Lower lobe of right lung (tissue), 2 donors: ENCODE measurements around the gene ATP2A1. TPM values are rescaled to one million over a fixed set of nuclear protein-coding genes. Genes with fewer than 3 reads are reported as not detected.
"Not testable (repeated sequence)": the region's sequence is repeated elsewhere in the genome, so short reads cannot be mapped to it uniquely, and the experiment has no call there.

Experiments
- ATAC-seq, 2 donors: fragments of 200-7000 bp; cut with Tn5 transposase; one replicate each; pipeline ENCODE4 v1.9.1; 2020 to 2022; ENCODE audit warnings: mild to moderate bottlenecking in 2 of 2, moderate library complexity in 2 of 2
- DNase-seq: peaks from one replicate; pipeline ENCODE4 v3.0.0-alpha.2; 2020
- H3K27ac ChIP-seq: fragments of 200-600 bp; one replicate; pipeline ENCODE4 v1.8.0; 2022
- H3K27me3 ChIP-seq: fragments of 200-600 bp; one replicate; pipeline ENCODE4 v1.8.0; 2022; ENCODE audit warnings: low read depth
- H3K36me3 ChIP-seq: fragments of 200-600 bp; one replicate; pipeline ENCODE4 v1.8.0; 2022; ENCODE audit warnings: mild to moderate bottlenecking
- H3K4me1 ChIP-seq: fragments of 200-600 bp; one replicate; pipeline ENCODE4 v1.8.0; 2022
- H3K4me3 ChIP-seq: fragments of 200-600 bp; one replicate; pipeline ENCODE4 v1.8.0; 2022; ENCODE audit warnings: mild to moderate bottlenecking
- H3K9me3 ChIP-seq: fragments of 200-600 bp; one replicate; pipeline ENCODE4 v1.8.0; 2022
- CTCF ChIP-seq: fragments of 200-600 bp; IDR thresholded peaks from one replicate; pipeline ENCODE4 v1.8.0; 2022; ENCODE audit warnings: antibody characterized with exemption, mild to moderate bottlenecking
- intact Hi-C: fragments of 100-400 bp; cut with DNase I; formaldehyde crosslinking; loops from one replicate; pipeline ENCODE4 v1.11.0; 2022
- total RNA-seq: library from RNA; stranded (reverse); fragmentation: NEBNext Ultra II Directional; extraction: Animal tissue kit (Norgen Biotek cat#: 25700); gene quantifications from one replicate; pipeline ENCODE4 v1.2.1, GENCODE V29; 2021
- donor health status: DM: no; HTN: yes; CAD: no; lungs with severe emphysema.

The ATP2A1 gene
- total RNA-seq, 1 donor from 2014 or later: 0.38 TPM

- DNase-seq (no peak), ATAC-seq (no peak)
- peaks cover 12% of the 10 kb centered on the region for H3K4me1 ChIP-seq
- H3K27ac ChIP-seq: peak overlapping the region; percentile 99
- peak; percentile 17 for TF ChIP-seq CTCF
- peaks cover 7% of the 10 kb centered on the region for H3K36me3 ChIP-seq
- no peaks in the 10 kb centered on the region for H3K27me3 ChIP-seq
- intact Hi-C loops: no loop called here
- peak overlapping the region; percentile 85 for H3K4me3 ChIP-seq
- no peaks in the 10 kb centered on the region for H3K9me3 ChIP-seq
Observed at GRCh38 chr16:28924399-28924761, 46.1 kb downstream of the ATP2A1 start.

GRCh38 chr16:28924762-28925385 is 46.6 kb downstream of the ATP2A1 start, which contains the start of gene RABEP2:
RABEP2 (minus strand) TSS chr16:28925238; CDS start chr16:28925163, 75 bp downstream.
- no peaks in the 10 kb centered on the region for H3K9me3 ChIP-seq
- H3K36me3 ChIP-seq: peaks cover 3% of the 10 kb centered on the region
- peak within 1 kb of the TSS; percentile 85 for H3K4me3 ChIP-seq
- ATAC-seq (peak; percentile 95 to 96), DNase-seq (peak; percentile 96)
- no peak for TF ChIP-seq CTCF
- peak within 1 kb of the TSS; percentile 99 for H3K27ac ChIP-seq
- peaks cover 12% of the 10 kb centered on the region for H3K4me1 ChIP-seq
- no peaks in the 10 kb centered on the region for H3K27me3 ChIP-seq
- intact Hi-C loops: no loop called here

- Histone ChIP-seq H3K9me3 (no peaks in the 10 kb centered on the region), H3K36me3 (no peaks in the 10 kb centered on the region), H3K27me3 (no peaks in the 10 kb centered on the region), H3K4me3 (peak overlapping the region; percentile 85), H3K4me1 (peaks cover 12% of the 10 kb centered on the region), H3K27ac (peak overlapping the region; percentile 99)
- no peak for TF ChIP-seq CTCF
- ATAC-seq (peak; percentile 61 to 68), DNase-seq (peak; percentile 79)
- intact Hi-C loops: no loop called here
Observed at GRCh38 chr16:28925386-28926228, 47.3 kb downstream of the ATP2A1 start.

GRCh38 chr16:28926284-28926683 is 48.0 kb downstream of the ATP2A1 start:
- ATAC-seq, intact Hi-C loops, H3K9me3 ChIP-seq, DNase-seq, H3K36me3 ChIP-seq, H3K27me3 ChIP-seq: not testable (repeated sequence)
- Histone ChIP-seq H3K4me1 (peaks cover 12% of the 10 kb centered on the region), H3K27ac (peak overlapping the region; percentile 99), H3K4me3 (peak overlapping the region; percentile 85)

GRCh38 chr16:28927815-28928214 is 49.5 kb downstream of the ATP2A1 start:
- intact Hi-C loops: no loop called here
- Histone ChIP-seq H3K36me3 (no peaks in the 10 kb centered on the region), H3K27me3 (no peaks in the 10 kb centered on the region), H3K4me1 (peaks cover 12% of the 10 kb centered on the region), H3K9me3 (no peaks in the 10 kb centered on the region), H3K27ac (no peak overlapping the region), H3K4me3 (no peak overlapping the region)
- no peak for TF ChIP-seq CTCF
- DNase-seq (no peak), ATAC-seq (no peak)

- TF ChIP-seq CTCF: no peak
- Histone ChIP-seq H3K27me3 (no peaks in the 10 kb centered on the region), H3K4me1 (no peaks in the 10 kb centered on the region), H3K4me3 (no peak overlapping the region), H3K9me3 (no peaks in the 10 kb centered on the region), H3K36me3 (no peaks in the 10 kb centered on the region), H3K27ac (no peak overlapping the region)
- intact Hi-C loops: no loop called here
- DNase-seq (no peak), ATAC-seq (no peak)
Observed at GRCh38 chr16:28930203-28930602, 51.9 kb downstream of the ATP2A1 start.
